HCT116 (cell line): Measurements from ENCODE around the gene SLC25A21. TPM values are rescaled to one million over a fixed set of nuclear protein-coding genes. Genes with fewer than 3 reads are reported as not detected.

Experiments used
- ATAC-seq: fragments of 200-7000 bp; cut with Tn5 transposase; 2 replicates; pipeline ENCODE4 v1.9.1; 2020; ENCODE audit warnings: mild to moderate bottlenecking, moderate library complexity
- BruUV-seq: library from RNA; stranded (reverse); fragments of 400-500 nt; replicated peaks from 2 replicates; lab custom pipeline; 2021; lab: Mats Ljungman, UMichigan
- CTCF ChIA-PET: fragments of 300-600 bp; sonication (Branson Sonifier 250); formaldehyde crosslinking; loops from one replicate; lab custom pipeline; 2021; ENCODE audit warnings: antibody characterized with exemption; lab: Charles Lee
- POLR2A ChIA-PET: fragments of 300-600, 350-600 bp; sonication (Branson Sonifier 250); formaldehyde crosslinking; loops from one replicate; lab custom pipeline; 2021; ENCODE audit warnings: antibody characterized with exemption; lab: Charles Lee
- RAD21 ChIA-PET, 2 experiments: fragments of 300-600 bp; sonication (Branson Sonifier 250); formaldehyde crosslinking; loops; one replicate each; lab custom pipeline; 2023; ENCODE audit warnings: low total read pairs in 2 of 2; ENCODE audit not compliant: uncharacterized antibody in 2 of 2, unreplicated experiment in 2 of 2, low non-redundant PET in 1 of 2; lab: Charles Lee
- DNase-seq: peaks from one replicate; pipeline ENCODE4 v3.0.0-alpha.2; 2010; ENCODE audit warnings: low read depth, low spot score
- H2AFZ ChIP-seq: fragments of 200-600 bp; shearing (Covaris generic), sonication (generic); 2 replicates; pipeline ENCODE4 v1.6.1; 2017; ENCODE audit warnings: low read depth, mixed run types, mixed read lengths, antibody characterized with exemption, low read length; ENCODE audit not compliant: poor library complexity, severe bottlenecking
- H3K27ac ChIP-seq: 2 replicates; pipeline ENCODE4 v1.5.1; 2012; ENCODE audit warnings: low read depth, low read length
- H3K27me3 ChIP-seq: fragments of 200-600 bp; sonication (generic); 2 replicates; pipeline ENCODE4 v1.6.1; 2016; ENCODE audit warnings: mixed run types, low read length, mixed read lengths; ENCODE audit not compliant: insufficient read depth
- H3K36me3 ChIP-seq, 2 experiments: fragments of 200-500 bp in 1 of 2; fragments of 200-600 bp in 1 of 2; sonication (Bioruptor generic) in 1 of 2; sonication (generic) in 1 of 2; 2 replicates each; pipeline versions ENCODE4 v1.5.1 to v1.6.1; 2014 to 2016; ENCODE audit warnings: low read length in 2 of 2, inconsistent platforms in 1 of 2, mixed read lengths in 1 of 2, mixed run types in 1 of 2; ENCODE audit not compliant: insufficient read depth in 2 of 2, control insufficient read depth in 1 of 2
- H3K4me1 ChIP-seq, 2 experiments: fragments of 200-600 bp in 1 of 2; sonication (generic) in 1 of 2; 2 replicates each; pipeline versions ENCODE4 v1.5.1 to v1.6.1; 2012 to 2017; ENCODE audit warnings: low read length in 2 of 2, inconsistent platforms in 1 of 2, mild to moderate bottlenecking in 1 of 2, mixed read lengths in 1 of 2, mixed run types in 1 of 2, moderate library complexity in 1 of 2; ENCODE audit not compliant: insufficient read depth in 2 of 2, control insufficient read depth in 1 of 2
- H3K4me2 ChIP-seq: fragments of 200-600 bp; sonication (generic); 2 replicates; pipeline ENCODE4 v1.6.1; 2017; ENCODE audit warnings: mixed run types, low read length, mixed read lengths
- H3K4me3 ChIP-seq, 2 experiments: fragments of 200-600 bp in 1 of 2; sonication (generic) in 1 of 2; replicated peaks in 1 of 2; 2 replicates each; pipeline ENCODE4 v1.5.1; 2011 to 2016; ENCODE audit warnings: low read length in 2 of 2, control low read depth in 1 of 2, low read depth in 1 of 2, mild to moderate bottlenecking in 1 of 2, mixed read lengths in 1 of 2, mixed run types in 1 of 2
- H3K79me2 ChIP-seq: fragments of 200-600 bp; sonication (generic); 2 replicates; pipeline ENCODE4 v1.6.1; 2017; ENCODE audit warnings: mild to moderate bottlenecking, mixed run types, low read length, moderate library complexity, mixed read lengths; ENCODE audit not compliant: insufficient read depth
- H3K9ac ChIP-seq: fragments of 200-600 bp; sonication (generic); 2 replicates; pipeline ENCODE4 v1.6.1; 2016; ENCODE audit warnings: low read length, mixed read lengths
- H3K9me2 ChIP-seq: fragments of 200-600 bp; sonication (generic), shearing (Covaris generic); 2 replicates; pipeline ENCODE4 v1.6.1; 2017; ENCODE audit warnings: mixed run types, mild to moderate bottlenecking, moderate library complexity; ENCODE audit not compliant: insufficient read depth
- H3K9me3 ChIP-seq, 2 experiments: fragments of 200-500 bp in 1 of 2; fragments of 200-600 bp in 1 of 2; sonication (Bioruptor generic) in 1 of 2; sonication (generic) in 1 of 2; 2 replicates each; pipeline ENCODE4 v1.6.1; 2014 to 2017; ENCODE audit warnings: low read length in 2 of 2, mixed read lengths in 2 of 2, inconsistent platforms in 1 of 2, low read depth in 1 of 2, mild to moderate bottlenecking in 1 of 2, mixed run types in 1 of 2, moderate library complexity in 1 of 2; ENCODE audit not compliant: control insufficient read depth in 1 of 2, insufficient read depth in 1 of 2
- H4K20me1 ChIP-seq: fragments of 200-600 bp; sonication (generic), shearing (Covaris generic); 2 replicates; pipeline ENCODE4 v1.6.1; 2017; ENCODE audit warnings: mixed run types, mild to moderate bottlenecking, moderate library complexity; ENCODE audit not compliant: insufficient read depth
- ATF3 ChIP-seq: IDR thresholded peaks from 2 replicates; pipeline ENCODE4 v1.6.1; 2012
- CEBPB ChIP-seq: IDR thresholded peaks from 2 replicates; pipeline ENCODE4 v1.6.1; 2012; ENCODE audit warnings: low read depth
- EGR1 ChIP-seq: IDR thresholded peaks from 2 replicates; pipeline ENCODE4 v1.6.1; 2012; ENCODE audit warnings: low read depth
- ELF1 ChIP-seq: IDR thresholded peaks from 2 replicates; pipeline ENCODE4 v1.6.1; 2012; ENCODE audit warnings: low read depth, borderline replicate concordance
- EZH2 ChIP-seq: fragments of 200-600 bp; sonication (generic); IDR thresholded peaks from 2 replicates; pipeline ENCODE4 v1.6.1; 2017; ENCODE audit warnings: antibody characterized with exemption, mixed run types
- EZH2phosphoT487 ChIP-seq: fragments of 200-600 bp; IDR thresholded peaks from 2 replicates; pipeline ENCODE4 v1.6.1; 2018; ENCODE audit warnings: antibody characterized with exemption, borderline replicate concordance
- FOSL1 ChIP-seq: IDR thresholded peaks from 2 replicates; pipeline ENCODE4 v1.6.1; 2012; ENCODE audit warnings: low read depth
- JUND ChIP-seq: IDR thresholded peaks from 2 replicates; pipeline ENCODE4 v1.6.1; 2012
- MAX ChIP-seq: IDR thresholded peaks from 2 replicates; pipeline ENCODE4 v1.6.1; 2012
- POLR2A ChIP-seq: IDR thresholded peaks from 2 replicates; pipeline ENCODE4 v1.7.0; 2011; ENCODE audit warnings: borderline replicate concordance; ENCODE audit not compliant: insufficient read depth, insufficient read length; ENCODE audit errors: extremely low read depth
- POLR2AphosphoS5 ChIP-seq: IDR thresholded peaks from 2 replicates; pipeline ENCODE4 v1.6.1; 2011; ENCODE audit warnings: mild to moderate bottlenecking, low read depth, low read length, moderate library complexity
- RAD21 ChIP-seq: IDR thresholded peaks from 2 replicates; pipeline ENCODE4 v1.6.1; 2012; ENCODE audit warnings: low read depth, mild to moderate bottlenecking
- REST ChIP-seq: IDR thresholded peaks from 2 replicates; pipeline ENCODE4 v1.6.1; 2012; ENCODE audit warnings: low read depth
- SP1 ChIP-seq: IDR thresholded peaks from 2 replicates; pipeline ENCODE4 v1.6.1; 2012; ENCODE audit warnings: low read depth
- SRF ChIP-seq: IDR thresholded peaks from 2 replicates; pipeline ENCODE4 v1.6.1; 2012; ENCODE audit warnings: low read depth
- TCF7L2 ChIP-seq: IDR thresholded peaks from 2 replicates; pipeline ENCODE4 v1.7.0; 2011; ENCODE audit warnings: borderline replicate concordance, inconsistent platforms; ENCODE audit not compliant: insufficient read depth, insufficient read length; ENCODE audit errors: extremely low read depth
- YY1 ChIP-seq: IDR thresholded peaks from 2 replicates; pipeline ENCODE4 v1.6.1; 2011; ENCODE audit warnings: low read length, low read depth, moderate library complexity, mild to moderate bottlenecking; ENCODE audit not compliant: insufficient replicate concordance; ENCODE audit errors: extremely low read depth
- ZBTB33 ChIP-seq: IDR thresholded peaks from 2 replicates; pipeline ENCODE4 v1.6.1; 2011; ENCODE audit warnings: mild to moderate bottlenecking, low read length, moderate library complexity; ENCODE audit not compliant: insufficient replicate concordance; ENCODE audit errors: extremely low read depth
- ZFX ChIP-seq: fragments of 450-650 bp; IDR thresholded peaks from 2 replicates; pipeline ENCODE4 v1.6.1; 2017
- ZNF274 ChIP-seq: fragments of 200-500 bp; sonication (Bioruptor generic); IDR thresholded peaks from 2 replicates; pipeline ENCODE4 v1.6.1; 2014; ENCODE audit warnings: mild to moderate bottlenecking, low read depth, low read length, inconsistent platforms
- intact Hi-C: fragments of 100-400 bp; cut with micrococcal nuclease; formaldehyde crosslinking; loops from 2 replicates; pipeline ENCODE4 v1.10.0; 2022
- total RNA-seq: library from RNA; stranded (reverse); gene quantifications from one replicate; pipeline ENCODE4 v1.2.1, GENCODE V29; 2021; ENCODE audit not compliant: unreplicated experiment

SLC25A21 gene
- total RNA-seq, 1 experiment from 2014 or later, result 3.5 TPM

- no peaks in the 10 kb centered on the region for H4K20me1 ChIP-seq
- no peak overlapping the region for H3K9ac ChIP-seq
- ATAC-seq (no peak), DNase-seq (no peak)
- no peaks in the 10 kb centered on the region for H3K9me3 ChIP-seq
- H3K79me2 ChIP-seq, result no peaks in the 10 kb centered on the region
- no peak for TF ChIP-seq EZH2
- no peak for TF ChIP-seq SP1
- TF ChIP-seq CEBPB, result no peak
- TF ChIP-seq ZBTB33, result no peak
- no peak for TF ChIP-seq EGR1
- TF ChIP-seq MAX, result no peak
- TF ChIP-seq REST, result no peak
- no peak for TF ChIP-seq POLR2AphosphoS5
- TF ChIP-seq RAD21, result no peak
- TF ChIP-seq EZH2phosphoT487, result no peak
- TF ChIP-seq SRF, result no peak
- TF ChIP-seq ATF3, result no peak
- no peak for TF ChIP-seq ZNF274
- TF ChIP-seq ELF1, result no peak
- TF ChIP-seq ZFX, result no peak
- TF ChIP-seq TCF7L2, result no peak
- no peak for TF ChIP-seq JUND
- TF ChIP-seq POLR2A, result no peak
- no peak for TF ChIP-seq FOSL1
- no peak for TF ChIP-seq YY1
- POLR2A ChIA-PET, result no interaction called here
- H3K4me1 ChIP-seq, result no peaks in the 10 kb centered on the region
- BruUV-seq, result no TSS peak
- no peaks in the 10 kb centered on the region for H3K27me3 ChIP-seq
- intact Hi-C loops, result no loop called here
- RAD21 ChIA-PET, result no interaction called here
- CTCF ChIA-PET, result no interaction called here
- no peak overlapping the region for H3K27ac ChIP-seq
- no peaks in the 10 kb centered on the region for H3K36me3 ChIP-seq
- H3K9me2 ChIP-seq, result no peaks in the 10 kb centered on the region
- no peak overlapping the region for H2AFZ ChIP-seq
- H3K4me2 ChIP-seq, result no peak overlapping the region
- H3K4me3 ChIP-seq, result no peak overlapping the region
Observed at GRCh38 chr14:36857136-36857535, 315.3 kb downstream of the SLC25A21 start.
